ENCODE results near the gene AGO4. TPM values are rescaled to one million over a fixed set of nuclear protein-coding genes. Genes with fewer than 3 reads are reported as not detected.
"Not testable (repeated sequence)": the region's sequence is repeated elsewhere in the genome, so short reads cannot be mapped to it uniquely, and the experiment has no call there.

AGO4 gene
- total and polyA plus RNA-seq, 2 donors (not counting 1 experiment from before 2014, with no cell fraction given), result 7.8 to 22.6 TPM

DNA sequence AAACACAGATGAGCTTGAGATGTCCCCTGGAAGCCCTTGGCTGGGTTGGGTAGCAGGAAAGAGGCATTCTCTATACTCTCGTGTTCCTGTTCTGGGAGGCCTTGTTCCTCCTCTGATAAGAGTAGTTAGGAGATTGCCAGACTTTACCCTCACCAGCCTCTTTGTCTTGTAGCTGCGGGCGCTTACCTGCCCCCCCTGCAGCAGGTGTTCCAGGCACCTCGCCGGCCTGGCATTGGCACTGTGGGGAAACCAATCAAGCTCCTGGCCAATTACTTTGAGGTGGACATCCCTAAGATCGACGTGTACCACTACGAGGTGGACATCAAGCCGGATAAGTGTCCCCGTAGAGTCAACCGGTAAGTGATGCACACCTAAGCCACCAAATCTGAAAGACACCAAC is 80.4 kb downstream of the AGO4 start:
- Histone ChIP-seq H2AFZ (ENCODE audit: insufficient read depth, low read depth, low read length, poor library complexity, severe bottlenecking) (no peak overlapping the region), H3K36me3 (replicated peaks in 1 of 2; ENCODE audit: control extremely low read depth in 1 of 2, control insufficient read depth in 1 of 2, extremely low read depth in 1 of 2, insufficient read depth in 2 of 2, low read length in 1 of 2) (peaks cover 0 to 15% of the 10 kb centered on the region in 2 experiments), H3K4me3 (ENCODE audit: control extremely low read depth in 1 of 5, extremely low read depth in 1 of 5, insufficient read depth in 1 of 5, low read depth in 2 of 5, low read length in 4 of 5) (no peak overlapping the region), H3K27ac (ENCODE audit: low read length in 2 of 2) (no peak overlapping the region), H3K4me1 (ENCODE audit: control insufficient read depth in 2 of 2, insufficient read depth in 2 of 2, low read length in 2 of 2) (peaks cover 30 to 48% of the 10 kb centered on the region in 2 donors), H3K9ac (ENCODE audit: low read length) (no peak overlapping the region), H3K27me3 (replicated peaks in 1 of 4; ENCODE audit: control extremely low read depth in 1 of 4, control insufficient read depth in 3 of 4, insufficient read depth in 4 of 4, low read length in 3 of 4) (no peaks in the 10 kb centered on the region), H3K4me2 (replicated peaks; ENCODE audit: low read depth, low read length, poor library complexity, severe bottlenecking) (no peak overlapping the region), H3K79me2 (ENCODE audit: control insufficient read depth, insufficient read depth, low read length) (peaks cover 25% of the 10 kb centered on the region), H3K9me3 (ENCODE audit: control extremely low read depth in 1 of 3, control insufficient read depth in 2 of 3, insufficient read depth in 1 of 3, low read length in 2 of 3) (no peaks in the 10 kb centered on the region), H4K20me1 (ENCODE audit: control insufficient read depth, insufficient read depth, low read length, poor library complexity, severe bottlenecking) (peaks cover 14% of the 10 kb centered on the region)
- 100% methylated on average over 9 of the region's 11 CpGs for WGBS (ENCODE audit: insufficient coverage)
- Mint-ChIP-seq H3K4me1 (peaks cover 55% of the 10 kb centered on the region), H3K27ac (no peak overlapping the region), H3K27me3 (no peaks in the 10 kb centered on the region), H3K4me3 (no peak overlapping the region), H3K9me3 (ENCODE audit: insufficient read depth) (no peaks in the 10 kb centered on the region)
- ChIA-PET CTCF (no interaction called here), POLR2A (interaction anchor here (0.9 kb wide), 1 partner anchor 54 kb away, joined by 3 read pairs; no protein-coding TSS in a partner anchor)
- TF ChIP-seq, protein P1, sequence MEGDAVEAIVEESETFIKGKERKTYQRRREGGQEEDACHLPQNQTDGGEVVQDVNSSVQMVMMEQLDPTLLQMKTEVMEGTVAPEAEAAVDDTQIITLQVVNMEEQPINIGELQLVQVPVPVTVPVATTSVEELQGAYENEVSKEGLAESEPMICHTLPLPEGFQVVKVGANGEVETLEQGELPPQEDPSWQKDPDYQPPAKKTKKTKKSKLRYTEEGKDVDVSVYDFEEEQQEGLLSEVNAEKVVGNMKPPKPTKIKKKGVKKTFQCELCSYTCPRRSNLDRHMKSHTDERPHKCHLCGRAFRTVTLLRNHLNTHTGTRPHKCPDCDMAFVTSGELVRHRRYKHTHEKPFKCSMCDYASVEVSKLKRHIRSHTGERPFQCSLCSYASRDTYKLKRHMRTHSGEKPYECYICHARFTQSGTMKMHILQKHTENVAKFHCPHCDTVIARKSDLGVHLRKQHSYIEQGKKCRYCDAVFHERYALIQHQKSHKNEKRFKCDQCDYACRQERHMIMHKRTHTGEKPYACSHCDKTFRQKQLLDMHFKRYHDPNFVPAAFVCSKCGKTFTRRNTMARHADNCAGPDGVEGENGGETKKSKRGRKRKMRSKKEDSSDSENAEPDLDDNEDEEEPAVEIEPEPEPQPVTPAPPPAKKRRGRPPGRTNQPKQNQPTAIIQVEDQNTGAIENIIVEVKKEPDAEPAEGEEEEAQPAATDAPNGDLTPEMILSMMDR (IDR thresholded peaks at IDR 0.05), result no peak
- TF ChIP-seq EZH2 (IDR thresholded peaks at IDR 0.05; ENCODE audit: borderline replicate concordance, insufficient read depth, low read depth, low read length, poor library complexity, severe bottlenecking), result no peak
- ATAC-seq (ENCODE audit: low read depth) (no peak), DNase-seq (no peak)
- intact Hi-C loops (cut with micrococcal nuclease), result no loop called here

- H3K4me3 Mint-ChIP-seq; POLR2A ChIA-PET; H3K4me3 ChIP-seq (ENCODE audit: control extremely low read depth in 1 of 5, extremely low read depth in 1 of 5, insufficient read depth in 1 of 5, low read depth in 2 of 5, low read length in 4 of 5); H3K27me3 Mint-ChIP-seq; H3K9me3 ChIP-seq (ENCODE audit: control extremely low read depth in 1 of 3, control insufficient read depth in 2 of 3, insufficient read depth in 1 of 3, low read length in 2 of 3); DNase-seq; H3K27ac Mint-ChIP-seq; H3K9ac ChIP-seq (ENCODE audit: low read length); H2AFZ ChIP-seq (ENCODE audit: insufficient read depth, low read depth, low read length, poor library complexity, severe bottlenecking); H3K9me3 Mint-ChIP-seq (ENCODE audit: insufficient read depth); H3K27ac ChIP-seq (ENCODE audit: low read length in 2 of 2); CTCF ChIA-PET; intact Hi-C loops (cut with micrococcal nuclease); H3K4me2 ChIP-seq (replicated peaks; ENCODE audit: low read depth, low read length, poor library complexity, severe bottlenecking); H3K27me3 ChIP-seq (replicated peaks in 1 of 4; ENCODE audit: control extremely low read depth in 1 of 4, control insufficient read depth in 3 of 4, insufficient read depth in 4 of 4, low read length in 3 of 4); ATAC-seq (ENCODE audit: low read depth): not testable (repeated sequence)
- peaks cover 57% of the 10 kb centered on the region for H3K4me1 Mint-ChIP-seq
- Histone ChIP-seq H4K20me1 (ENCODE audit: control insufficient read depth, insufficient read depth, low read length, poor library complexity, severe bottlenecking) (peaks cover 12% of the 10 kb centered on the region), H3K4me1 (ENCODE audit: control insufficient read depth in 2 of 2, insufficient read depth in 2 of 2, low read length in 2 of 2) (peaks cover 33 to 50% of the 10 kb centered on the region in 2 donors), H3K36me3 (replicated peaks in 1 of 2; ENCODE audit: control extremely low read depth in 1 of 2, control insufficient read depth in 1 of 2, extremely low read depth in 1 of 2, insufficient read depth in 2 of 2, low read length in 1 of 2) (peaks cover 0 to 18% of the 10 kb centered on the region in 2 experiments), H3K79me2 (ENCODE audit: control insufficient read depth, insufficient read depth, low read length) (peaks cover 18% of the 10 kb centered on the region)
- 0% methylated on average over 1 of the region's 3 CpGs for WGBS (ENCODE audit: insufficient coverage)
Observed at GRCh38 chr1:35888981-35889380, 81.2 kb downstream of the AGO4 start.
